ENCODE measurements around the gene CYBA.

The CYBA gene

GRCh38 chr16:88595101-88595500 lies 55.8 kb downstream of the CYBA start:
- DNase-seq (ENCODE audit: low read depth in 2 of 3, low spot score in 2 of 3) = no peak

GRCh38 chr16:88593910-88594309 lies 56.9 kb downstream of the CYBA start:
- DNase-seq (ENCODE audit: low read depth in 2 of 3, low spot score in 2 of 3) = no peak

GRCh38 chr16:88593489-88593888 lies 57.4 kb downstream of the CYBA start:
- DNase-seq (ENCODE audit: low read depth in 2 of 3, low spot score in 2 of 3) = no peak

Data from activated CD8-positive, alpha-beta memory T cell treated with anti-CD3 and anti-CD28 coated beads for 48 hours (primary cell).